ENCODE data around the gene GSTCD. TPM values are rescaled to one million over a fixed set of nuclear protein-coding genes. Genes with fewer than 3 reads are reported as not detected.

GSTCD gene
- total RNA-seq, 2 experiments from 2014 or later = 9.9 to 13.8 TPM

DNA sequence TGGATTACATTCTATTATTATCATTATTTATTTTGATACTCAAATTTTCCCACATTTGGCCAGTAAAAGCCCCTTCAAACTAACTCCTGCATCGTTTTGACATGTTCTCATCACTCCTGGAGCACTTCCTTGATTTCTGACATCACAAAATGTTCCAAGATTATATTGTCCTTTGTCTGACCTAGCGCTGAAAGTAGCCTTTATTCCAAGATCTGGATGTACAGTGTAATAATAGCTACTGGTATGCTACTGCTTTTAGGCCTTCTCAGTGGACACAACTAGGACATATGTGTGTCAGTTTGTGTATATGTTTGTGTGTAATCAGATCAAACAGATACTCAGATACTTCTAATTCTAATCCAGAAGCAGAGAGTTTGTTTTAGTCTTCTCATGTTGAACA is 76.2 kb downstream of the GSTCD start:
- Mint-ChIP-seq H3K27me3 (no peaks in the 10 kb centered on the region), H3K36me3 (ENCODE audit: low read depth) (no peaks in the 10 kb centered on the region), H3K4me3 (no peak overlapping the region), H3K4me1 (no peaks in the 10 kb centered on the region), H3K27ac (no peak overlapping the region), H3K9me3 (no peaks in the 10 kb centered on the region)
- CTCF ChIA-PET = no interaction called here
- POLR2A ChIA-PET = no interaction called here
- DNase-seq = no peak

DNA sequence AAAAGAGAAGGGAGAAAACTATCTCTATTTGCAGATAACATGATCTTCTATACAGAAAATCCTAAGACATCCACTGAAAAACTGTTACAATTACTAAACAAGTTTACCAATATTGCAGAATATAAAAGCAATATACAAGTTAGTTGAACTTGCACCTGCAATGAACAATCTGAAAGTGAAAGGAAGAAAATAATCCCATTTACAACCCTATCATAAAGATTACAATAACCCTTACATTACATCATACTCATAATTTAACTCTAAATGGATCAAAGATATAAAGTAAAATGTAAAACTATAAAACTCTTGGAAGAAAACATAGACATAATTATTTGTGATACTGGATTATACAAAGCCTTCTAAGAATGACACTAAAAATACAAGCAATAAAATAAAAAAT is 77.2 kb downstream of the GSTCD start:
- ChIA-PET POLR2A (no interaction called here), CTCF (no interaction called here)
- Mint-ChIP-seq H3K4me1 (no peaks in the 10 kb centered on the region), H3K4me3 (no peak overlapping the region), H3K36me3 (ENCODE audit: low read depth) (no peaks in the 10 kb centered on the region), H3K9me3 (no peaks in the 10 kb centered on the region), H3K27ac (no peak overlapping the region), H3K27me3 (no peaks in the 10 kb centered on the region)
- no peak for DNase-seq

DNA sequence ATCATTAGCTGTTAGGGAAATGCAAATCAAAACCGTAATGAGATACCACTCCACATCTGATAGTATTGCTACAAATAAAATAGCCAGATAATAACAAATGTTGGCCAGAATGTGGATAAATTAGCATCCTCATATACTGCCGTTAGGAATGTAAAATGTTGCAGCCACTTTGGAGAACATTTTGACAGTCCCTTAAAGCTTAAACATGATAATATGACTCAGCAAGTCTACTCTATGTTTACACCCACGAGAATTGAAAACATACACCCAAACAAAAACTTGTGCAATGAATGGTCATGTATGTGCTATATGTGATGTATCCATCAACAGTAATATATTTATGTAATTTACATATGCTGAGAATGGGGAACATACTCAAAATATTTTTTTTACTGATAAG is 78.2 kb downstream of the GSTCD start:
- no peak for DNase-seq
- ChIA-PET POLR2A (no interaction called here), CTCF (no interaction called here)
- Mint-ChIP-seq H3K27ac (no peak overlapping the region), H3K4me1 (no peaks in the 10 kb centered on the region), H3K36me3 (ENCODE audit: low read depth) (no peaks in the 10 kb centered on the region), H3K27me3 (no peaks in the 10 kb centered on the region), H3K9me3 (no peaks in the 10 kb centered on the region), H3K4me3 (no peak overlapping the region)

DNA sequence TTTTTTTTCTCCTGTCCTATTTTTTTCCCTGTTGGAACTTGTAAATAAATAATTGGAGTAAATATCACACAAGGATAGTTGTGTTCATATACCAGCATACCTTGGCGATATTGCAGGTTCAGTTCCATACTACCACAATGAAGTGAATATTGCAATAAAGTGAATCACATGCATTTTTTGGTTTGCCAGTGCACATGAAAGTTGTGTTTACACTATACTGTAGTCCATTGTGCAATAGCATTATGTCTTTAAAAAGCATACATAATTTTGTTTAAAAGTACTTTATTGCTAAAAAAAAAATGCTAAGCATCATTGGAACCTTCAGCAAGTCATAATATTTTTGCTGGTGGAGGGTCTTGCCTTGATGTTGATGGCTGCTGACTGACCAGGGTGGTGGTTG is 88.6 kb downstream of the GSTCD start:
- Mint-ChIP-seq H3K27ac (no peak overlapping the region), H3K9me3 (peaks cover 4% of the 10 kb centered on the region), H3K36me3 (ENCODE audit: low read depth) (peaks cover 13% of the 10 kb centered on the region), H3K27me3 (no peaks in the 10 kb centered on the region), H3K4me3 (no peak overlapping the region), H3K4me1 (no peaks in the 10 kb centered on the region)
- ChIA-PET POLR2A (no interaction called here), CTCF (no interaction called here)
- no peak for DNase-seq

DNA sequence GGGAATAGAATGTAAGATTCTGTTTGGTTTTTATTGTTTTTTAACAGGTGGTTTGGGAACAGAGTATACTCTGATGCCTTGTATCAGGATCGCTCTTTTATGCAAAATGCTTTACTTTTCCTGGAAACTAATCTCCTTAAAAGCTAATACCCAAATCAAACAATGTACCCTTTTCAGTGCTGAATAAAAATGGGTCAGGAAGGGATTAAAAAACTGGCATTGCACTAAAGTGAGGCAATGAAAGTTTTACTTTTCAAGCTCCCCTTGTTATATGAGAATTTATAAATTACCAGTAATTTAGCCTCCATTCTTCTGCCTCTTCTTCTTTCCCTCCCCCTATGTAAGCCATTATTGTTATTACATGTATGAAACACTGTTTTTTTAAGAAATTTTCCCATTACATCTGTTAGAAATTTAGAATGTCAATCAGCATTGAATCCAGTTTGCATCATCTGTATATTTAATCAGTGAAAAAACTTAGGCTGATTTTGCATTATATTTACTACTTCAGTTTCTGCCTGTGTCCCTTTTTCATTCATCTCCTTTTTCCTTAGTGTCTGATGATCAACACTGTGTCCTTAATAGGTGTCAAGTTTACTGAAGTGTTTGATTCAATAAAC is 97.0 kb downstream of the GSTCD start:
- H3K27me3 Mint-ChIP-seq = no peaks in the 10 kb centered on the region
- H3K4me3 Mint-ChIP-seq = no peak overlapping the region
- no peaks in the 10 kb centered on the region for H3K9me3 Mint-ChIP-seq
- no peak overlapping the region for H3K27ac Mint-ChIP-seq
- no peak for DNase-seq
- peaks cover 12% of the 10 kb centered on the region for H3K4me1 Mint-ChIP-seq
- no peaks in the 10 kb centered on the region for H3K36me3 Mint-ChIP-seq (ENCODE audit: low read depth)
- CTCF ChIA-PET = no interaction called here
- POLR2A ChIA-PET = no interaction called here

DNA sequence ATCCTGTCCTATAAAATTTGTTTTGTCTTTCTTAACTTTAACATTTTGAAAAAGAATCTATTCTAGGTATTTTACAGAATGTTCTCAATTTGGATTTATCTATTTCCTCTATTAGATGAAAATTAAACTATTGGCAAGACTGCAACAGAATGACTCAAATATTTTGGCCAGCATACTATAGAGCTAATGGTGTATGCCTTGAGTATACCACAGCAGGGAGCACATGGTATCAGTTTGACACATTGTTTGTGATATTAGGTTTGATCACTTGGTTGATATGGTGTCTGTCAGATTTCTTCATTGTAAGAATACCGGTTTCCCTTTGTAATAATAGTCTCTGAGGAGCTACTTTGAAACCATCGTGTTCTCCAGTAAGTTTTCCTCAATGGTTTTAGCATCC is 98.9 kb downstream of the GSTCD start:
- CTCF ChIA-PET = no interaction called here
- no peaks in the 10 kb centered on the region for H3K36me3 Mint-ChIP-seq (ENCODE audit: low read depth)
- DNase-seq = no peak
- H3K4me3 Mint-ChIP-seq = no peak overlapping the region
- H3K4me1 Mint-ChIP-seq = peaks cover 12% of the 10 kb centered on the region
- no peak overlapping the region for H3K27ac Mint-ChIP-seq
- POLR2A ChIA-PET = no interaction called here
- H3K9me3 Mint-ChIP-seq = no peaks in the 10 kb centered on the region
- no peaks in the 10 kb centered on the region for H3K27me3 Mint-ChIP-seq

DNA sequence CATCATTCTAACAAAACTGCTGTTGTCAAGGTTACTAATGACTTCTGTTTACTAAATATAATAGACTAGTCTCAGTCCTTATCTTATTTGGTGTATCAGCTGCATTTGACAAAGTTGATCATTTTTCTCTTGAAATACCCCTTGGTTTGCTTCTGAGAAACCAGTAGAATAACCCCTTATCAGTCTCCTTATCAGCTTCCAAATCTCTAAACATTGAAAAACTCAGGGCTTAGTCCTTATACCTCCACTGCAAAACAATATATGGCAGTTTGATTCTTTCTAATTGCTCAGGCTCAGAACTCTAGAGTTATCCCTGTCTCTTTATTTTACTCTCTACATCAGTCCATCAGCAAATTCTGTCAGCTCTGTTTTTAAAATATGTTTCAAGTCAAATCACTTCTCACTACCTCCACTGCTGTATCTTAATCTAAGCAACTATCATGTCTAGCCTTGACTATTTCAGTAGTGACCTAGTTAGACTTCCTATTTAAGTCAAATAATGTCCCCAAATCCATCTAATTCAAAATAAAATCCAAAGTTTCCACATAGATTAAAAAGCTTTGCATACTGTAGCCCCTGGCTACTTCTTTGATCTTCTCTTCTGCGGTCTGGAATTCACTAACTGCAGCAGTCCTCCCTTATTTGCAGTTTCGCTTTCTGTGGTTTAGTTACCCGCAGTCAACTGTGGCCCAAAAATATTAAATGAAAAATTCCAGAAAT is 99.6 kb downstream of the GSTCD start:
- no peak for DNase-seq
- H3K27ac Mint-ChIP-seq = no peak overlapping the region

DNA sequence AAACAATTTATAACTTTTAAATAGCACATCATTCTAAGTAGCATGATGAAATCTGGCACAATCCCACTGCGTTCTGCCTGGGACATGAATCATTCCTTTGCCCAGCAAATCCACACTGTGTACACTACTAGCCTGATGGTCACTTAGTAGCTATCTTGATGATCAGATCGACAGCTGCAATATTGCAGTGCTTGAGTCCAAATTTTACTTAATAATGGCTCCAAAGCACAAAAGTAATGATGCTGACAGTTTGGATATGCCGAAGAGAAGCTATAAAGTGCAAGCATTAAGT is 100.1 kb downstream of the GSTCD start:
- no peak overlapping the region for H3K27ac Mint-ChIP-seq
- DNase-seq = no peak
- no peaks in the 10 kb centered on the region for H3K9me3 Mint-ChIP-seq
- no peaks in the 10 kb centered on the region for H3K36me3 Mint-ChIP-seq (ENCODE audit: low read depth)
- ChIA-PET CTCF (no interaction called here), POLR2A (no interaction called here)
- peaks cover 12% of the 10 kb centered on the region for H3K4me1 Mint-ChIP-seq
- no peaks in the 10 kb centered on the region for H3K27me3 Mint-ChIP-seq
- H3K4me3 Mint-ChIP-seq = no peak overlapping the region

More for the DNA sequence above, 99.6 kb downstream of the GSTCD start:
- Mint-ChIP-seq H3K27me3 (no peaks in the 10 kb centered on the region), H3K4me3 (no peak overlapping the region), H3K9me3 (no peaks in the 10 kb centered on the region), H3K36me3 (ENCODE audit: low read depth) (no peaks in the 10 kb centered on the region), H3K4me1 (peaks cover 12% of the 10 kb centered on the region)
- ChIA-PET POLR2A (no interaction called here), CTCF (no interaction called here)

DNA sequence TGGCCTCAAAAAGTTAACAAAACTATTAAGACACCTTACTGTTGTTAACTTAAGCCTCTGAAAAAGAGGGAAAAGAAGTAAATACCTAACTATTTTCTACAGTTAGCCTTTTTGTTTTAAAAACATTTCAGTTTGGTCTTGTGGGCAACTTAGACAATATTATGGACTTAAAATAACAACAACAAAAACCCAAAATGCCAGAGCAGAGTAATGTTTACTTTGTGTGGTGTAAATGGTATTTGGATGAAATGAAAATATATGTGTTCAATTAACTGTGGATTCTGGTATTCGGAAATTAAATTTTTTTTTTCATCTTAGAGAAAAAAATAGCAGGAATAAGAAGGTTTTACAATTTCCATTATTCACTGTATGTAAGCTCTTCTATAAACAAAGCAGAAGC is 107.1 kb downstream of the GSTCD start:
- Mint-ChIP-seq H3K27ac (no peak overlapping the region), H3K36me3 (ENCODE audit: low read depth) (no peaks in the 10 kb centered on the region), H3K9me3 (no peaks in the 10 kb centered on the region), H3K4me1 (no peaks in the 10 kb centered on the region), H3K27me3 (no peaks in the 10 kb centered on the region), H3K4me3 (no peak overlapping the region)
- no peak for DNase-seq
- POLR2A ChIA-PET = no interaction called here
- CTCF ChIA-PET = no interaction called here

DNA sequence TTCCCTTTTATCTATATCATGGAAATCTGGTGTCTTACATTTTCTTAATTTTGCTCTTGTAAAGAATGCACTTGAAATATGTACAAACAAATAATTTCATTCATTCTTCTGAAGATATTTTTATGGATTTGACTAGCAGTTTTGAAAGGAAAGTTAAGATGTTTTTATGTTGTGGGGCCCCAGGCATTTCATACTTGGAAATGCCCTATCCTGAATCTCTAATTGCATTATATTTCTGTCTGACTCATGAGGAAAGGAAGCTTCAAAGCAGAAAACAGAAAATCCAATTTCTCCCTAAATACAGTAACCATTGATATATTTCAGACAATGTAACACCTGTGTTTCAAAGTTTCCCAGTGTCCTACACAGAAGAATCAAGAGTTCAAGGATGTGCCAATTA is 113.5 kb downstream of the GSTCD start:
- Mint-ChIP-seq H3K4me3 (no peak overlapping the region), H3K36me3 (ENCODE audit: low read depth) (peaks cover 9% of the 10 kb centered on the region), H3K27me3 (no peaks in the 10 kb centered on the region), H3K27ac (no peak overlapping the region), H3K9me3 (no peaks in the 10 kb centered on the region), H3K4me1 (no peaks in the 10 kb centered on the region)
- DNase-seq = no peak
- POLR2A ChIA-PET = no interaction called here
- CTCF ChIA-PET = no interaction called here

DNA sequence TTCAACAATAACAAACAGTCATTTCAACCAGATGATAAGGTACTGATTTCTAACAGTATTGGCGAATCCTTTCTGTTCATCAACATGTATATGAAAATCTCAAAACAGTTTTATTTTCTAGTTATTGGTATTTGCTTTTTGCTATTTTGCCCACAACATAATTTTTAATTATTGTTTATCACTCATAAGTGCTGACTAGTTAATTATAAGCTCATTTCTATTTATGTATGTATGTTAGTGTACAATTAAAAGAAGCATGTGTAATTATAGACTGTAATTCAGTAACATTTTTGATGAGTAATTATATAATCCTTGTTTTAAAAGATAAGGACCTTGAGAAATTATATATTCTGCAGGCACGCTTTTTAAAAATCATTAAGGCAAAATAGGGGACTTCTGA is 119.5 kb downstream of the GSTCD start:
- Mint-ChIP-seq H3K4me1 (no peaks in the 10 kb centered on the region), H3K27me3 (no peaks in the 10 kb centered on the region), H3K27ac (no peak overlapping the region), H3K36me3 (ENCODE audit: low read depth) (peaks cover 5% of the 10 kb centered on the region), H3K9me3 (no peaks in the 10 kb centered on the region), H3K4me3 (no peak overlapping the region)
- ChIA-PET CTCF (no interaction called here), POLR2A (no interaction called here)
- DNase-seq = no peak

DNA sequence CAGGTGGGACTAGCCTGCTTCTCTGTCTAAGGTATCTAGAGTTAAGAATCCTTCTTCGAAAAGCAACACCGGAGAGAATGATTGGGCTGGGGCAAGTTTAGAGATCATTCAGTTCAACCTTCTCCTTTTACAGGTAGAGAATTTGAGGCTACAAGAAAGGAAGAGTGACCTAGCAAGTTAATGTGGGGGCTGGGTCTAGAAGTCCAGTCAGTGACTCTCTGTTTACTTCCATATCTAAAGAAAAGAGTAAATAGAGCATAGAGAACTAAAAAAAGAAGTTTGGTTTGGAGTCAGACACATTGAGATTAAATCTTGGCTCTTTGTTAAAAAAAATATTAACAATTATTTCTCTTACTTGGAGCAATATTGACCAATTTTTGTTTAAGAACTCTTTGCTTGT is 122.6 kb downstream of the GSTCD start:
- no peak for DNase-seq
- ChIA-PET CTCF (no interaction called here), POLR2A (no interaction called here)
- Mint-ChIP-seq H3K36me3 (ENCODE audit: low read depth) (no peaks in the 10 kb centered on the region), H3K27ac (no peak overlapping the region), H3K9me3 (no peaks in the 10 kb centered on the region), H3K27me3 (no peaks in the 10 kb centered on the region), H3K4me1 (no peaks in the 10 kb centered on the region), H3K4me3 (no peak overlapping the region)

DNA sequence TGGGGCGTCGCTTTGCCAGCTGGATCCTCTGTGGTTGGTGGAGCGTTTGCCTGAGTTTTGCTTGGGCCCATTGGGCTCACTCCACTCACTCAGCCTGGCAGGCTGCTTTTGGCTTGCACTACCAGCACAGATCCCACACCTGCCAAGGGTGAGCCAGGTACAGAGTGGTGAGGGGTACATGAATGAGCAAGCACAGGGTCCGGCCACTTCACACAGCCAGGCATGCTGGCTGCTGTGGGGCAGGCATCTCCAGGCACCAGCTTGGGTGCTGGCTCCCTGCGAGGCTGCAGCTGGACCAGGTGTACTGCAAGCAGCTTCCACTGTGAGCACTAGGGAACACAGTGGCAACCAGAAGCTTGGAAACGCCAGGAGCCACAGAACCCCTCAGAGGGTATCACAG is 126.6 kb downstream of the GSTCD start:
- Mint-ChIP-seq H3K27ac (no peak overlapping the region), H3K27me3 (no peaks in the 10 kb centered on the region), H3K9me3 (no peaks in the 10 kb centered on the region), H3K36me3 (ENCODE audit: low read depth) (peaks cover 6% of the 10 kb centered on the region), H3K4me3 (no peak overlapping the region), H3K4me1 (no peaks in the 10 kb centered on the region)
- POLR2A ChIA-PET = no interaction called here
- CTCF ChIA-PET = no interaction called here
- DNase-seq = no peak

DNA sequence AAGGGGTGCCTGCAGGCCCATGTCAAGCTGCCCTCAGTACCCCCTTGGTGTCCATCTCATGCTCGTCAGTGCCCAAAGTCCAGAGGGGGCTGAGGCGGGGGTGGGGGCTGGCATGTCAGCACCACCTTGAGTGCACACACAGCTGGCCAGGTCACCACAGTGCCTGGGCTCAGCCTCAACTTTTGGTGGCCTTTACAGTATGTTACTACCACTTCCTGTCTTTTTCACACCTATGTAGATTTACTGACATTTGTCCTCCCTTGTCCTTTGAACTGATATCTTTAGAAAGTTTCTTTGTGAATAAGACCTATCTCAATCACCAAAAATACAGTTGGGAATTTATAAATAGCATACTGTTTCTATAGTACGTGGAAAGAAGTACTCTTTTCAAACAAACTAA is 128.0 kb downstream of the GSTCD start:
- Mint-ChIP-seq H3K4me1 (no peaks in the 10 kb centered on the region), H3K36me3 (ENCODE audit: low read depth) (peaks cover 6% of the 10 kb centered on the region), H3K27me3 (no peaks in the 10 kb centered on the region), H3K27ac (no peak overlapping the region), H3K4me3 (no peak overlapping the region), H3K9me3 (no peaks in the 10 kb centered on the region)
- ChIA-PET CTCF (no interaction called here), POLR2A (no interaction called here)
- no peak for DNase-seq

DNA sequence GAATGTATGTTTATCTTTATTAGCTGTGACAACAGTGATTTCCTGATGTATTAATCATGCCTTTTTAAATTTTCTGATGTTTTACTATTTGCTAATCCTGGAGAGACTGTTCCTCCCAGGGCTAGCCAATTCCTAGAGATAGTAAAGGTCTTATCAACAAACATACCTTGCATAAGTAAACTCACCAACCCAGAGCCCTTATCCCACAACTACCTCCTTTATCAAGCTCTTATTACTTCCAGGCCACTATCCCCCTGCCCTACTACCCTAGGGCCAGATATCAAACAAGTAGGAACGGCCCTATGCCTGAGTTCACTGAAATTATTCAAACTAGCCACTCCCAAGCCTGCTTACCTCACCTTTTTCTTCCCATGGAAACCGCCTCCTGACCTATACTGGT is 128.5 kb downstream of the GSTCD start:
- H3K4me3 Mint-ChIP-seq = no peak overlapping the region
- H3K4me1 Mint-ChIP-seq = no peaks in the 10 kb centered on the region

More for the DNA sequence above, 128.5 kb downstream of the GSTCD start:
- H3K9me3 Mint-ChIP-seq = no peaks in the 10 kb centered on the region
- CTCF ChIA-PET = no interaction called here
- peaks cover 6% of the 10 kb centered on the region for H3K36me3 Mint-ChIP-seq (ENCODE audit: low read depth)
- no peak overlapping the region for H3K27ac Mint-ChIP-seq
- H3K27me3 Mint-ChIP-seq = no peaks in the 10 kb centered on the region
- POLR2A ChIA-PET = no interaction called here
- DNase-seq = no peak
